ENCODE results near the gene ABHD16A. TPM values are rescaled to one million over a fixed set of nuclear protein-coding genes. Genes with fewer than 3 reads are reported as not detected.
A peak's percentile ranks its signal among the peaks of the same experiment; 100 is the strongest.

ABHD16A gene
- 10 to 100 TPM; 42.1 to 62.5 (median 51.6) TPM for total RNA-seq

- TF ChIP-seq EP300 (IDR thresholded peaks at IDR 0.05) (peak in 2 of 4 donors; percentile 25 to 92), POLR2AphosphoS5 (IDR thresholded peaks at IDR 0.05) (peak; percentile 95 to 99), POLR2A (IDR thresholded peaks at IDR 0.05) (peak; percentile 46 to 100 (median 92))
- TF ChIP-seq, protein P1, sequence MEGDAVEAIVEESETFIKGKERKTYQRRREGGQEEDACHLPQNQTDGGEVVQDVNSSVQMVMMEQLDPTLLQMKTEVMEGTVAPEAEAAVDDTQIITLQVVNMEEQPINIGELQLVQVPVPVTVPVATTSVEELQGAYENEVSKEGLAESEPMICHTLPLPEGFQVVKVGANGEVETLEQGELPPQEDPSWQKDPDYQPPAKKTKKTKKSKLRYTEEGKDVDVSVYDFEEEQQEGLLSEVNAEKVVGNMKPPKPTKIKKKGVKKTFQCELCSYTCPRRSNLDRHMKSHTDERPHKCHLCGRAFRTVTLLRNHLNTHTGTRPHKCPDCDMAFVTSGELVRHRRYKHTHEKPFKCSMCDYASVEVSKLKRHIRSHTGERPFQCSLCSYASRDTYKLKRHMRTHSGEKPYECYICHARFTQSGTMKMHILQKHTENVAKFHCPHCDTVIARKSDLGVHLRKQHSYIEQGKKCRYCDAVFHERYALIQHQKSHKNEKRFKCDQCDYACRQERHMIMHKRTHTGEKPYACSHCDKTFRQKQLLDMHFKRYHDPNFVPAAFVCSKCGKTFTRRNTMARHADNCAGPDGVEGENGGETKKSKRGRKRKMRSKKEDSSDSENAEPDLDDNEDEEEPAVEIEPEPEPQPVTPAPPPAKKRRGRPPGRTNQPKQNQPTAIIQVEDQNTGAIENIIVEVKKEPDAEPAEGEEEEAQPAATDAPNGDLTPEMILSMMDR (IDR thresholded peaks at IDR 0.05), result peak in 4 of 6 experiments; percentile 20 to 49 (median 44)
- Histone ChIP-seq H3K36me3 (peaks cover 0 to 24% (median 10%) of the 10 kb centered on the region in 4 donors), H3K9me3 (no peaks in the 10 kb centered on the region), H3K4me3 (peak within 1 kb of the TSS; percentile 64 to 75 (median 73)), H3K4me1 (peaks cover 21 to 32% (median 23%) of the 10 kb centered on the region in 4 donors), H3K27me3 (no peaks in the 10 kb centered on the region), H3K27ac (peak within 1 kb of the TSS; percentile 97 to 99 (median 98))
- ATAC-seq (ENCODE audit: low FRiP score in 2 of 2) (peak; percentile 97 to 98), DNase-seq (peak; percentile 99 to 100)
- 1% methylated on average over 44 to 54 of the region's 54 CpGs for WGBS, 2 donors
Measured at GRCh38 chr6:31702819-31703716, at the start of gene ABHD16A. Gene ABHD16A (minus strand): TSS chr6:31703324. CDS start chr6:31703281, 43 bp downstream.

DNA sequence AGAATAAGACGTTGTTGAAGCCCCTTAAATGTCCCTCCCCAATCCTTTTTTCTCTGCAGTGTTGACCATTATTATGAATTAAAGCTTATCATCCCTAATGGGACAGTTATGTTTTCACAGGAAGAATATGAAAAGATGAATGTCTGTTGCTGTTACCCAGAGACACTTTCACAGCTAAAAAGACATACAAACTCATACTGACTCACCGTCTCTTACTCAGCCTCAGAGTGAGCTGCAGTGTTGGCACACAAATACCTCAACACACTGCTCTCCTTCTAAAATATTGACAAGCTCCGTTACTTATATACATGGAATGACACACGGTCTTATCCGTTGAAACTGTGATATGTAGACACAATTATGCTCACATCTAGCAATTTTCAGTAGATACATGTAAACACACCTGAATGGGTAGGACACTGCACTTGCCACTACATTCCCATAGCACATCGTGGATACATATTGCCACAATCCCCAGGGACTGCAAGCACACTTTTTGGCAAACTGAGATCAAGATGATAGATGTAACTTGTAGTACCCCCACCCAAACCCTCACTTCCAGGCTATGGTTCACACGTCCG is 49.7 kb upstream of the ABHD16A start:
- Histone ChIP-seq H3K9me3 (no peaks in the 10 kb centered on the region), H3K27me3 (no peaks in the 10 kb centered on the region), H3K27ac (no peak overlapping the region), H3K4me1 (no peaks in the 10 kb centered on the region), H3K36me3 (no peaks in the 10 kb centered on the region), H3K4me3 (no peak overlapping the region)
- TF ChIP-seq POLR2A (IDR thresholded peaks at IDR 0.05), result no peak
- no peak for TF ChIP-seq POLR2AphosphoS5 (IDR thresholded peaks at IDR 0.05)
- TF ChIP-seq, protein P1 (IDR thresholded peaks at IDR 0.05), result no peak
- no peak for TF ChIP-seq EP300 (IDR thresholded peaks at IDR 0.05)
- no peak for DNase-seq
- no peak for ATAC-seq (ENCODE audit: low FRiP score in 2 of 2)
- WGBS, 2 donors, result 76 to 80% methylated on average over 8 of the region's 8 CpGs

DNA sequence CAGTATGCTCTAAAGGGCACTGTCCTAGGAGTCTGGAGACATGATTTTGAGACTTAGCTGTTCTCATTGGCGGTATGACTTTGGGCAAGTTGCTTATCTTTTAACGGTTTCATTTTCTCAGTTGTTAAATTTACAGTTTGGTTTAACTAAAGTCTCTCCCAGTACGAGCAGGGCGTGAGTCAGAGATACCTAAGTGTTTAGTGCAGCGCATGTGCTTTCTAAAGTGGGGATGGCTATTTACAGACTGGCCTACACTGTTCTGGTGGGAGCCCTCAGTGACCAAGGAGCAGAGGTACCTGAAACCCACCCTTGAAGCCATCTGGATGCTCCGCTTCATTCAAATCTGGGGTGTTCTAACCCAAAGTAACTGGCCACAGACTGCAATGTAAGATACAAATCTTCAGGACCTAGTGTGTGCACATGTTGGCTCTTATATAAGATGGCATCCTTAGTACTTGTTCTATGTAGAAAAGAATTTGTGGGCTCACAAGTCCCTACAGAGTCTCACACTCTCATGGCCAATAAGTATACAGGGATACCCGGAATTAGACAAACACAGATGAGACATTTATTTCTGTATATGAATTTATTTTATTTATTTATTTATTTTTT is 47.4 kb upstream of the ABHD16A start:
- Histone ChIP-seq H3K4me1 (no peaks in the 10 kb centered on the region), H3K4me3 (no peak overlapping the region), H3K9me3 (no peaks in the 10 kb centered on the region), H3K27ac (no peak overlapping the region), H3K27me3 (no peaks in the 10 kb centered on the region), H3K36me3 (no peaks in the 10 kb centered on the region)
- no peak for TF ChIP-seq POLR2AphosphoS5 (IDR thresholded peaks at IDR 0.05)
- TF ChIP-seq, protein P1 (IDR thresholded peaks at IDR 0.05), result no peak
- no peak for TF ChIP-seq EP300 (IDR thresholded peaks at IDR 0.05)
- no peak for TF ChIP-seq POLR2A (IDR thresholded peaks at IDR 0.05)
- no peak for DNase-seq
- WGBS, 2 donors, result 86 to 88% methylated on average over 7 of the region's 7 CpGs
- ATAC-seq (ENCODE audit: low FRiP score in 2 of 2), result no peak

DNA sequence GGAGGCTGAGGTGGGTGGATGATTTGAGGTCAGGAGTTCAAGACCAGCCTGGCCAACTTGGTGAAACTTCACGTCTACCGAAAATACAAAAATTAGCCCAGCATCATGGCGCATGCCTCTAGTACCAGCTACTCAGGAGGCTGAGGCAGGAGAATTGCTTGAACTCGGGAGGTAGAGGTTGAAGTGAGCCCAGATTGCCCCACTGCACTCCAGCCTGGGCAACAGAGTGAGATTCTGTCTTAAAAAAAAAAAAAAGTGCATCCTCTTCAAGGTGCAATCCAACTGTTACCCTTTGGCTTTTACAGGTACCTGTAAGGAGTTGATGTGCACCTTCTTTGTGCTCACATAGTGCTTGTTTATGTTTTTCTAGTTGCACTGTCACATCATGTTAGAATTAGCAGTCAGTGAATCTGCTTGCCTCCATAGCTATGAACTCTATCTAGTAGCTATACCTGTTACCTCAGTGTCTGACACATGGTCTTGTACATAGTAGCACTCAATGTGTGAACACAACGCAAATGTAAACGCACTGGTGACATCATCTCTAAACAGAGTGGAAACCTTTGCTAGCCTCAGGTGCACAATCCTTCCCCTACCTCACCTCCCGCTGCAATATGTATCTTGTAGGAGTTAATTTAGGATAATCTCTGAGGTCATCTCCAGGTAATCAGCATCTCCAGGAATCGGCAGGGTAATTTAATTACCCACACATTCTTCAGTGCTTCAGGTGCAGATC is 46.3 kb upstream of the ABHD16A start:
- DNase-seq (no peak), ATAC-seq (ENCODE audit: low FRiP score in 2 of 2) (no peak)
- Histone ChIP-seq H3K4me1 (no peaks in the 10 kb centered on the region), H3K27me3 (no peaks in the 10 kb centered on the region), H3K27ac (no peak overlapping the region), H3K36me3 (no peaks in the 10 kb centered on the region), H3K9me3 (no peaks in the 10 kb centered on the region), H3K4me3 (no peak overlapping the region)
- TF ChIP-seq POLR2A (IDR thresholded peaks at IDR 0.05) (no peak), POLR2AphosphoS5 (IDR thresholded peaks at IDR 0.05) (no peak), EP300 (IDR thresholded peaks at IDR 0.05) (no peak)
- TF ChIP-seq, protein P1 (IDR thresholded peaks at IDR 0.05), result no peak
- WGBS, 2 donors, result 92 to 95% methylated on average over 8 of the region's 8 CpGs

Data from upper lobe of left lung (tissue), 6 donors.